Mesendoderm (in vitro differentiated cells): Measurements from ENCODE around the gene CDH24.

Experiments used
- DNase-seq: peaks from one replicate; pipeline ENCODE4 v3.0.0; 2013
- H2AK5ac ChIP-seq: 2 replicates; pipeline ENCODE4 v1.6.1; 2013; ENCODE audit warnings: low read length, inconsistent platforms
- H2BK120ac ChIP-seq: 2 replicates; pipeline ENCODE4 v1.6.1; 2013; ENCODE audit warnings: low read depth, mild to moderate bottlenecking, low read length, moderate library complexity, mixed read lengths
- H2BK15ac ChIP-seq: replicated peaks from 2 replicates; pipeline ENCODE4 v1.6.1; 2013; ENCODE audit warnings: low read depth, mild to moderate bottlenecking, moderate library complexity
- H2BK5ac ChIP-seq: 2 replicates; pipeline ENCODE4 v1.6.1; 2013; ENCODE audit warnings: low read length, inconsistent platforms
- H3K18ac ChIP-seq: 2 replicates; pipeline ENCODE4 v1.6.1; 2013; ENCODE audit warnings: mild to moderate bottlenecking, low read length, mixed read lengths
- H3K23ac ChIP-seq: one replicate; pipeline ENCODE4 v1.6.1; 2013; ENCODE audit warnings: low read length
- H3K27ac ChIP-seq: 2 replicates; pipeline ENCODE4 v1.5.1; 2013; ENCODE audit warnings: low read depth, mild to moderate bottlenecking, inconsistent platforms, low read length, moderate library complexity
- H3K27me3 ChIP-seq: 2 replicates; pipeline ENCODE4 v1.6.1; 2013; ENCODE audit warnings: low read length, control low read depth, mild to moderate bottlenecking, inconsistent platforms; ENCODE audit not compliant: insufficient read depth, poor library complexity
- H3K36me3 ChIP-seq: 2 replicates; pipeline ENCODE4 v1.6.1; 2013; ENCODE audit warnings: low read length, inconsistent platforms; ENCODE audit not compliant: control insufficient read depth, insufficient read depth
- H3K4ac ChIP-seq: one replicate; pipeline ENCODE4 v1.6.1; 2013; ENCODE audit warnings: low read depth, mild to moderate bottlenecking, low read length, moderate library complexity
- H3K4me1 ChIP-seq: 2 replicates; pipeline ENCODE4 v1.6.1; 2013; ENCODE audit warnings: low read depth, low read length, inconsistent platforms; ENCODE audit not compliant: control insufficient read depth
- H3K4me2 ChIP-seq: 2 replicates; pipeline ENCODE4 v1.6.1; 2013; ENCODE audit warnings: low read length
- H3K4me3 ChIP-seq: 2 replicates; pipeline ENCODE4 v1.5.1; 2013; ENCODE audit warnings: mild to moderate bottlenecking, low read length
- H3K56ac ChIP-seq: one replicate; pipeline ENCODE4 v1.6.1; 2013; ENCODE audit warnings: low read length
- H3K79me1 ChIP-seq: 2 replicates; pipeline ENCODE4 v1.6.1; 2013; ENCODE audit warnings: low read length, inconsistent platforms
- H3K79me2 ChIP-seq: 2 replicates; pipeline ENCODE4 v1.6.1; 2013; ENCODE audit warnings: mild to moderate bottlenecking, low read length; ENCODE audit not compliant: control insufficient read depth, insufficient read depth
- H3K9ac ChIP-seq: 2 replicates; pipeline ENCODE4 v1.6.1; 2013; ENCODE audit warnings: low read length, inconsistent platforms
- H4K5ac ChIP-seq: one replicate; pipeline ENCODE4 v1.6.1; 2013; ENCODE audit warnings: low read length
- H4K8ac ChIP-seq: one replicate; pipeline ENCODE4 v1.6.1; 2013; ENCODE audit warnings: low read depth, mild to moderate bottlenecking, control low read depth, low read length, moderate library complexity
- WGBS: extraction: QIAGEN DNeasy Blood & Tissue Kit; methylation state at CpG from one replicate; pipeline ENCODE4 v1.1.7; 2013; ENCODE audit warnings: low lambda C conversion rate, missing lambda C conversion rate; ENCODE audit not compliant: insufficient coverage; ENCODE audit errors: extremely low coverage; 5-methylcytosine and 5-hydroxymethylcytosine counted together

Gene CDH24

DNA sequence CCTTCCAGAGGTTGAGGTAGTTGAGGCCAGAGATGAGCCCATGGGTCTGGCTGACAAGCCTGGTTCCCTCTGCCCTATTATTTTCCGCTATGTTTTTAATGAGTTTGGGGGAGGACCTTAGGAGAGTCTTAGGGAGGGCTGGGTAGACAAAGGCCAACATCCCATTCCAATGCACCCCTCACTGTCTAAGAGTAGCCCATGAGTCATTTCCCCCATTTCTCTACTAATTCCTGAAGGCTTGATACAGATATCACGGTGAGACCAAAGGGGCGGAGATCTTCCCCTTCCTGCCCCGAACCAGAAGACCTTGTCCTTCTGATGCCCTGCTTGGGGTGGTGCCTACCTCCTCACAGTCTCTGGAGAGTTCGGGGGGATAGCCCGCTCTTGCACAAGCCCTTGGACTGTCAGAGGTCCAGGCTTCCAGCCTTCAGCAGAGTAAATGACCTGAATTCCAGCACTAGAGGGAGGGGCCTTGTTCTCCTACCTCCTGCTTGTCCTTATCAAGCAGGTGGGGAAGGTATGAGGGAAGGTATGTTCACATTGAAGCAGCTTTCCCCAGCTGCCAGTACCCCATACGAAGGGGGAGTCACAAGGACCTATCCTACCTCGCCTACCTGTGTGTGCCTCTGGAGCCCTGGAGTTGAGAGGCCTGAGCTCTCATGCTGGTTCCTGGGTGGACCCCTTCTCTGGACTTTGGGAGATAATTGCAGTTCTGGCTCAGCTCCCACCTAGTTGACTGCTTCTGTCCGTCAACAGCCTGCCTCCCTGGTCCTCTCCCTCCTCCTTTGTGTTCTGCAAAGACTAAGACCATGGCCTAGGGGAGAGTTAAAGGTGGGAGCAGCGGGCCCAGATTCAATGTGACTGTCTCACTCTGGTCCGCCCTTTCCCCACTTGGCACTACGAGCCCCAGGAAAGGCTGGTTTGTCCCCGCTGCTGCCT is 11.6 kb downstream of the CDH24 start:
- Histone ChIP-seq H3K79me1 (no peaks in the 10 kb centered on the region), H3K27me3 (no peaks in the 10 kb centered on the region), H2BK120ac (no peak overlapping the region), H2BK5ac (no peak overlapping the region), H3K18ac (no peak overlapping the region), H3K4ac (no peak overlapping the region), H3K9ac (no peak overlapping the region), H3K4me3 (no peak overlapping the region), H3K36me3 (peaks cover 2% of the 10 kb centered on the region), H3K27ac (no peak overlapping the region), H3K56ac (no peak overlapping the region), H4K8ac (no peak overlapping the region), H3K4me2 (no peak overlapping the region), H3K4me1 (peaks cover 4% of the 10 kb centered on the region), H4K5ac (no peak overlapping the region), H3K79me2 (no peaks in the 10 kb centered on the region), H2BK15ac (no peak overlapping the region), H3K23ac (no peak overlapping the region), H2AK5ac (no peak overlapping the region)
- DNase-seq, result no peak
- no CpG with 5 or more reads among the region's 13 CpGs for whole genome bisulfite sequencing

GRCh38 chr14:23044840-23045239 is 12.5 kb downstream of the CDH24 start:
- Histone ChIP-seq H3K4me1 (peaks cover 4% of the 10 kb centered on the region), H3K4ac (no peak overlapping the region), H2AK5ac (no peak overlapping the region), H3K27me3 (no peaks in the 10 kb centered on the region), H3K79me2 (no peaks in the 10 kb centered on the region), H3K56ac (peak overlapping the region; percentile 59), H3K18ac (no peak overlapping the region), H3K79me1 (no peaks in the 10 kb centered on the region), H2BK5ac (no peak overlapping the region), H3K23ac (no peak overlapping the region), H2BK15ac (no peak overlapping the region), H4K8ac (no peak overlapping the region), H3K4me3 (no peak overlapping the region), H3K36me3 (peaks cover 1% of the 10 kb centered on the region), H3K4me2 (no peak overlapping the region), H3K9ac (no peak overlapping the region), H4K5ac (no peak overlapping the region), H2BK120ac (no peak overlapping the region), H3K27ac (peak overlapping the region; percentile 10)
- DNase-seq, result no peak
- WGBS, result no CpG with 5 or more reads among the region's 8 CpGs

GRCh38 chr14:23043754-23044153 is 13.6 kb downstream of the CDH24 start:
- no peak overlapping the region for H3K4ac ChIP-seq
- H2BK120ac ChIP-seq, result no peak overlapping the region
- H3K79me2 ChIP-seq, result no peaks in the 10 kb centered on the region
- no peak overlapping the region for H3K4me2 ChIP-seq
- WGBS, result no CpG with 5 or more reads among the region's 3 CpGs
- no peak overlapping the region for H3K9ac ChIP-seq
- no peak overlapping the region for H2BK15ac ChIP-seq
- no peak overlapping the region for H3K23ac ChIP-seq
- DNase-seq, result peak; percentile 63
- no peak overlapping the region for H3K4me3 ChIP-seq
- no peaks in the 10 kb centered on the region for H3K27me3 ChIP-seq
- H3K4me1 ChIP-seq, result peaks cover 4% of the 10 kb centered on the region
- H4K8ac ChIP-seq, result no peak overlapping the region
- H3K18ac ChIP-seq, result no peak overlapping the region
- no peaks in the 10 kb centered on the region for H3K79me1 ChIP-seq
- H3K36me3 ChIP-seq, result no peaks in the 10 kb centered on the region
- peak overlapping the region; percentile 25 for H3K56ac ChIP-seq
- no peak overlapping the region for H3K27ac ChIP-seq
- no peak overlapping the region for H2AK5ac ChIP-seq
- H2BK5ac ChIP-seq, result no peak overlapping the region
- H4K5ac ChIP-seq, result no peak overlapping the region

GRCh38 chr14:23043145-23043544 is 14.2 kb downstream of the CDH24 start:
- no peaks in the 10 kb centered on the region for H3K27me3 ChIP-seq
- no peak overlapping the region for H3K18ac ChIP-seq
- no peaks in the 10 kb centered on the region for H3K36me3 ChIP-seq
- no peak overlapping the region for H3K4me2 ChIP-seq
- no peak overlapping the region for H3K56ac ChIP-seq
- no peak for DNase-seq
- peaks cover 4% of the 10 kb centered on the region for H3K4me1 ChIP-seq
- H2BK5ac ChIP-seq, result no peak overlapping the region
- no peaks in the 10 kb centered on the region for H3K79me1 ChIP-seq
- H3K27ac ChIP-seq, result no peak overlapping the region
- no peak overlapping the region for H3K9ac ChIP-seq
- no peak overlapping the region for H4K8ac ChIP-seq
- H2AK5ac ChIP-seq, result no peak overlapping the region
- H3K79me2 ChIP-seq, result no peaks in the 10 kb centered on the region
- H3K4me3 ChIP-seq, result no peak overlapping the region
- no peak overlapping the region for H4K5ac ChIP-seq
- H3K4ac ChIP-seq, result no peak overlapping the region
- no peak overlapping the region for H2BK15ac ChIP-seq
- no peak overlapping the region for H3K23ac ChIP-seq
- no CpG with 5 or more reads among the region's 6 CpGs for WGBS
- no peak overlapping the region for H2BK120ac ChIP-seq

DNA sequence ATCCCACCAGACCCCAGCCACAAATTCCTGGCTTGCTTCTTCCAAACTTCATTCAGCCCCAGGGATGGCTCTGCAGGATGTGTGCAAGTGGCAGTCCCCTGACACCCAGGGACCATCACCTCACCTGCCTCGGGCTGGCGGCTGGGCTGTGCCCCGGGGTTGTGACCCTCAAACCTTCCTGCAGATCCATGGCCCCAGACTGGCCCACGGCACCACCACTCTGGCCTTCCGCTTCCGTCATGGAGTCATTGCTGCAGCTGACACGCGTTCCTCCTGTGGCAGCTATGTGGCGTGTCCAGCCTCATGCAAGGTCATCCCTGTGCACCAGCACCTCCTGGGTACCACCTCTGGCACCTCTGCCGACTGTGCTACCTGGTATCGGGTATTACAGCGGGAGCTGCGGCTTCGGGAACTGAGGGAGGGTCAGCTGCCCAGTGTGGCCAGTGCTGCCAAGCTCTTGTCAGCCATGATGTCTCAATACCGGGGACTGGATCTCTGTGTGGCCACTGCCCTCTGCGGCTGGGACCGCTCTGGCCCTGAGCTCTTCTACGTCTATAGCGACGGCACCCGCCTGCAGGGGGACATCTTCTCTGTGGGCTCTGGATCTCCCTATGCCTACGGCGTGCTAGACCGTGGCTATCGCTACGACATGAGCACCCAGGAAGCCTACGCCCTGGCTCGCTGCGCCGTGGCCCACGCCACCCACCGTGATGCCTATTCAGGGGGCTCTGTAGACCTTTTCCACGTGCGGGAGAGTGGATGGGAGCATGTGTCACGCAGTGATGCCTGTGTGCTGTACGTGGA is 15.0 kb downstream of the CDH24 start, which contains the start of gene PSMB11:
Gene PSMB11, plus strand, starts transcription at position 51 of the 804 bp plus-strand sequence. Its CDS starts 14 bp downstream, at position 65.
- H3K18ac ChIP-seq, result no peak within 1 kb of the TSS
- no peaks in the 10 kb centered on the region for H3K27me3 ChIP-seq
- H2BK15ac ChIP-seq, result no peak within 1 kb of the TSS
- no peak within 1 kb of the TSS for H3K4ac ChIP-seq
- no CpG with 5 or more reads among the region's 36 CpGs for WGBS
- H3K36me3 ChIP-seq, result no peaks in the 10 kb centered on the region
- H4K5ac ChIP-seq, result no peak within 1 kb of the TSS
- H3K23ac ChIP-seq, result no peak within 1 kb of the TSS
- no peak within 1 kb of the TSS for H4K8ac ChIP-seq
- no peak within 1 kb of the TSS for H3K4me2 ChIP-seq
- H3K27ac ChIP-seq, result no peak within 1 kb of the TSS
- peak within 1 kb of the TSS; percentile 10 for H3K56ac ChIP-seq
- H3K4me3 ChIP-seq, result no peak within 1 kb of the TSS
- no peak within 1 kb of the TSS for H2AK5ac ChIP-seq
- DNase-seq, result no peak
- no peaks in the 10 kb centered on the region for H3K79me1 ChIP-seq
- no peak within 1 kb of the TSS for H2BK5ac ChIP-seq
- H3K4me1 ChIP-seq, result peaks cover 4% of the 10 kb centered on the region
- H3K9ac ChIP-seq, result no peak within 1 kb of the TSS
- no peak within 1 kb of the TSS for H2BK120ac ChIP-seq
- no peaks in the 10 kb centered on the region for H3K79me2 ChIP-seq
